Fibroblast of lung (primary cell): ENCODE measurements around the gene TMC3. TPM values are rescaled to one million over a fixed set of nuclear protein-coding genes. Genes with fewer than 3 reads are reported as not detected.

Experiments used
- DNase-seq, 2 donors: peaks; one replicate each; pipeline versions ENCODE4 v3.0.0 to v3.0.0-alpha.2; 2010; ENCODE audit warnings: low read depth in 2 of 2
- H2AFZ ChIP-seq: 2 replicates; pipeline ENCODE4 v1.5.1; 2012; ENCODE audit warnings: low read length, control low read depth, inconsistent platforms
- H3K27ac ChIP-seq: 2 replicates; pipeline ENCODE4 v1.5.1; 2011; ENCODE audit warnings: low read length, control low read depth; ENCODE audit not compliant: insufficient read depth
- H3K27me3 ChIP-seq: 2 replicates; pipeline ENCODE4 v1.5.1; 2011; ENCODE audit warnings: mild to moderate bottlenecking, low read length; ENCODE audit not compliant: control insufficient read depth, insufficient read depth
- H3K36me3 ChIP-seq: 2 replicates; pipeline ENCODE4 v1.5.1; 2011; ENCODE audit warnings: low read length; ENCODE audit not compliant: control insufficient read depth, insufficient read depth
- H3K4me1 ChIP-seq: 2 replicates; pipeline ENCODE4 v1.5.1; 2011; ENCODE audit warnings: low read length; ENCODE audit not compliant: control insufficient read depth, insufficient read depth; ENCODE audit errors: extremely low read depth
- H3K4me2 ChIP-seq: 2 replicates; pipeline ENCODE4 v1.5.1; 2011; ENCODE audit warnings: low read length, control low read depth; ENCODE audit not compliant: insufficient read depth; ENCODE audit errors: extremely low read depth
- H3K4me3 ChIP-seq, 4 experiments: fragments of 200-600 bp in 1 of 4; sonication (generic) in 1 of 4; replicated peaks in 1 of 4; 2 replicates each; pipeline ENCODE4 v1.5.1; 2011 to 2016; ENCODE audit warnings: low read length in 4 of 4, low read depth in 3 of 4, mild to moderate bottlenecking in 3 of 4, control low read depth in 2 of 4, inconsistent platforms in 1 of 4, mixed read lengths in 1 of 4; ENCODE audit not compliant: insufficient read depth in 1 of 4; ENCODE audit errors: control extremely low read depth in 1 of 4
- H3K79me2 ChIP-seq: 2 replicates; pipeline ENCODE4 v1.5.1; 2012; ENCODE audit warnings: mild to moderate bottlenecking, low read length, inconsistent platforms; ENCODE audit not compliant: control insufficient read depth, insufficient read depth
- H3K9ac ChIP-seq: 2 replicates; pipeline ENCODE4 v1.5.1; 2011; ENCODE audit warnings: mild to moderate bottlenecking, low read length, control low read depth; ENCODE audit not compliant: insufficient read depth
- H3K9me3 ChIP-seq: 2 replicates; pipeline ENCODE4 v1.5.1; 2012; ENCODE audit warnings: low read depth, low read length; ENCODE audit not compliant: control insufficient read depth, insufficient read depth
- H4K20me1 ChIP-seq: 2 replicates; pipeline ENCODE4 v1.5.1; 2011; ENCODE audit warnings: low read length; ENCODE audit not compliant: control insufficient read depth, insufficient read depth; ENCODE audit errors: extremely low read depth
- EZH2 ChIP-seq: IDR thresholded peaks from 2 replicates; pipeline ENCODE4 v1.5.1; 2012; ENCODE audit warnings: low read length, control low read depth, mild to moderate bottlenecking; ENCODE audit errors: missing control alignments
- polyA plus RNA-seq, 2 donors: library from polyadenylated mRNA; depleted of rRNA in 1 of 2; stranded (reverse) in 1 of 2; unstranded in 1 of 2; fragments of >200 nt; gene quantifications; 2 replicates each; pipeline ENCODE4 v1.2.1, GENCODE V29; 2011 to 2012; ENCODE audit warnings: missing spikeins in 1 of 2
- total RNA-seq: library from RNA; depleted of rRNA; stranded (reverse); fragments of >200 nt; gene quantifications from 2 replicates; pipeline ENCODE4 v1.2.1, GENCODE V29; 2014
- TF ChIP-seq, protein P1 (sequence below), 2 donors: IDR thresholded peaks in 1 of 2; conservative IDR thresholded peaks in 1 of 2; 1 replicate in 1 of 2; 2 replicates in 1 of 2; pipeline ENCODE4 v1.5.1; 2011 to 2012; ENCODE audit warnings: low read length in 2 of 2, control low read depth in 1 of 2, inconsistent platforms in 1 of 2, low read depth in 1 of 2, mild to moderate bottlenecking in 1 of 2

Gene TMC3
- total and polyA plus RNA-seq, 2 donors (not counting 1 experiment from before 2014, with no cell fraction given), result not detected

- no peaks in the 10 kb centered on the region for H3K9me3 ChIP-seq
- no peak overlapping the region for H3K4me2 ChIP-seq
- DNase-seq, result peak; percentile 46 to 76
- TF ChIP-seq, protein P1, sequence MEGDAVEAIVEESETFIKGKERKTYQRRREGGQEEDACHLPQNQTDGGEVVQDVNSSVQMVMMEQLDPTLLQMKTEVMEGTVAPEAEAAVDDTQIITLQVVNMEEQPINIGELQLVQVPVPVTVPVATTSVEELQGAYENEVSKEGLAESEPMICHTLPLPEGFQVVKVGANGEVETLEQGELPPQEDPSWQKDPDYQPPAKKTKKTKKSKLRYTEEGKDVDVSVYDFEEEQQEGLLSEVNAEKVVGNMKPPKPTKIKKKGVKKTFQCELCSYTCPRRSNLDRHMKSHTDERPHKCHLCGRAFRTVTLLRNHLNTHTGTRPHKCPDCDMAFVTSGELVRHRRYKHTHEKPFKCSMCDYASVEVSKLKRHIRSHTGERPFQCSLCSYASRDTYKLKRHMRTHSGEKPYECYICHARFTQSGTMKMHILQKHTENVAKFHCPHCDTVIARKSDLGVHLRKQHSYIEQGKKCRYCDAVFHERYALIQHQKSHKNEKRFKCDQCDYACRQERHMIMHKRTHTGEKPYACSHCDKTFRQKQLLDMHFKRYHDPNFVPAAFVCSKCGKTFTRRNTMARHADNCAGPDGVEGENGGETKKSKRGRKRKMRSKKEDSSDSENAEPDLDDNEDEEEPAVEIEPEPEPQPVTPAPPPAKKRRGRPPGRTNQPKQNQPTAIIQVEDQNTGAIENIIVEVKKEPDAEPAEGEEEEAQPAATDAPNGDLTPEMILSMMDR (conservative IDR thresholded peaks at IDR 0.05 in 1 of 2, IDR thresholded peaks at IDR 0.05 in 1 of 2; ENCODE audit: low read depth in 1 of 2, low read length in 2 of 2), result peak; percentile 80
- no peak for TF ChIP-seq EZH2
- no peak overlapping the region for H3K27ac ChIP-seq
- H3K79me2 ChIP-seq, result no peaks in the 10 kb centered on the region
- no peaks in the 10 kb centered on the region for H4K20me1 ChIP-seq
- H3K4me1 ChIP-seq, result no peaks in the 10 kb centered on the region
- H3K27me3 ChIP-seq, result no peaks in the 10 kb centered on the region
- H2AFZ ChIP-seq, result no peak overlapping the region
- H3K36me3 ChIP-seq, result no peaks in the 10 kb centered on the region
- H3K4me3 ChIP-seq, result no peak overlapping the region
- no peak overlapping the region for H3K9ac ChIP-seq
These were observed 26.7 kb upstream of the TMC3 start for GRCh38 chr15:81400640-81401236.

GRCh38 chr15:81398910-81399551 lies 25.0 kb upstream of the TMC3 start:
- no peaks in the 10 kb centered on the region for H3K79me2 ChIP-seq
- H3K9me3 ChIP-seq, result no peaks in the 10 kb centered on the region
- H3K4me3 ChIP-seq, result no peak overlapping the region
- H3K4me1 ChIP-seq, result no peaks in the 10 kb centered on the region
- no peak overlapping the region for H3K27ac ChIP-seq
- no peak overlapping the region for H3K4me2 ChIP-seq
- no peaks in the 10 kb centered on the region for H3K36me3 ChIP-seq
- peak in 1 of 2 donors; percentile 47 for DNase-seq
- no peaks in the 10 kb centered on the region for H4K20me1 ChIP-seq
- no peaks in the 10 kb centered on the region for H3K27me3 ChIP-seq
- H3K9ac ChIP-seq, result no peak overlapping the region
- H2AFZ ChIP-seq, result no peak overlapping the region
- TF ChIP-seq, protein P1 (conservative IDR thresholded peaks at IDR 0.05 in 1 of 2, IDR thresholded peaks at IDR 0.05 in 1 of 2; ENCODE audit: low read depth in 1 of 2, low read length in 2 of 2), result no peak
- no peak for TF ChIP-seq EZH2

GRCh38 chr15:81398456-81398855 lies 24.4 kb upstream of the TMC3 start:
- Histone ChIP-seq H3K27ac (no peak overlapping the region), H3K4me3 (no peak overlapping the region), H3K27me3 (no peaks in the 10 kb centered on the region), H3K79me2 (no peaks in the 10 kb centered on the region), H3K9me3 (no peaks in the 10 kb centered on the region), H3K36me3 (no peaks in the 10 kb centered on the region), H3K9ac (no peak overlapping the region), H4K20me1 (no peaks in the 10 kb centered on the region), H3K4me2 (no peak overlapping the region), H3K4me1 (no peaks in the 10 kb centered on the region), H2AFZ (no peak overlapping the region)
- no peak for TF ChIP-seq EZH2
- TF ChIP-seq, protein P1 (conservative IDR thresholded peaks at IDR 0.05 in 1 of 2, IDR thresholded peaks at IDR 0.05 in 1 of 2; ENCODE audit: low read depth in 1 of 2, low read length in 2 of 2), result no peak
- no peak for DNase-seq
